ENCODE measurements around the gene C3orf80. TPM values are rescaled to one million over a fixed set of nuclear protein-coding genes. Genes with fewer than 3 reads are reported as not detected.
A peak's percentile ranks its signal among the peaks of the same experiment; 100 is the strongest.

The C3orf80 gene
- polyA plus RNA-seq, 1 of the 3 experiments (the other 2 are of a cell fraction), result not detected

GRCh38 chr3:160224811-160225175, 429 bp upstream of the C3orf80 start:
- DNase-seq, result no peak
- peak overlapping the region; percentile 88 for H3K4me2 ChIP-seq
- H3K27me3 ChIP-seq (ENCODE audit: insufficient read depth), result peaks cover 23% of the 10 kb centered on the region
- 39% methylated on average over 16 of the region's 16 CpGs for WGBS (ENCODE audit: low lambda C conversion rate)
- H3K36me3 ChIP-seq (replicated peaks in 1 of 2; ENCODE audit: control insufficient read depth in 1 of 2, insufficient read depth in 2 of 2, low read length in 1 of 2), result no peaks in the 10 kb centered on the region
- H3K9me2 ChIP-seq, result no peaks in the 10 kb centered on the region
- no peaks in the 10 kb centered on the region for H4K20me1 ChIP-seq (ENCODE audit: insufficient read depth)
- POLR2A ChIA-PET, result interaction anchor here (1.7 kb wide), 1 partner anchor 177 kb away, joined by 3 read pairs; no protein-coding TSS in a partner anchor
- no peak overlapping the region for H3K27ac ChIP-seq (ENCODE audit: low read depth in 2 of 2, low read length in 1 of 2)
- H3K9me3 ChIP-seq, result no peaks in the 10 kb centered on the region
- peaks cover 0 to 12% of the 10 kb centered on the region in 2 experiments; a peak in 1 of 4 replicates for H3K4me1 ChIP-seq (ENCODE audit: control insufficient read depth in 1 of 2, insufficient read depth in 2 of 2, low read depth in 1 of 2, low read length in 1 of 2)
- peak overlapping the region; percentile 81; the same call in 1 of the 2 replicates for H2AFZ ChIP-seq (ENCODE audit: low read depth)
- TF ChIP-seq GATA2 (CRISPR knock-in tag; IDR thresholded peaks at IDR 0.05) (no peak), ELF1 (IDR thresholded peaks at IDR 0.05) (no peak), RCOR1 (IDR thresholded peaks at IDR 0.05; ENCODE audit: low read length) (no peak), FOXM1 (IDR thresholded peaks at IDR 0.05; ENCODE audit: low read depth) (no peak), RFX5 (IDR thresholded peaks at IDR 0.05; ENCODE audit: low read length) (no peak), TEAD4 (IDR thresholded peaks at IDR 0.05; ENCODE audit: borderline replicate concordance, insufficient read depth) (no peak), MEF2A (IDR thresholded peaks at IDR 0.05; ENCODE audit: borderline replicate concordance, low read depth) (no peak), TCF12 (IDR thresholded peaks at IDR 0.05) (no peak)
- TF ChIP-seq, protein P1, sequence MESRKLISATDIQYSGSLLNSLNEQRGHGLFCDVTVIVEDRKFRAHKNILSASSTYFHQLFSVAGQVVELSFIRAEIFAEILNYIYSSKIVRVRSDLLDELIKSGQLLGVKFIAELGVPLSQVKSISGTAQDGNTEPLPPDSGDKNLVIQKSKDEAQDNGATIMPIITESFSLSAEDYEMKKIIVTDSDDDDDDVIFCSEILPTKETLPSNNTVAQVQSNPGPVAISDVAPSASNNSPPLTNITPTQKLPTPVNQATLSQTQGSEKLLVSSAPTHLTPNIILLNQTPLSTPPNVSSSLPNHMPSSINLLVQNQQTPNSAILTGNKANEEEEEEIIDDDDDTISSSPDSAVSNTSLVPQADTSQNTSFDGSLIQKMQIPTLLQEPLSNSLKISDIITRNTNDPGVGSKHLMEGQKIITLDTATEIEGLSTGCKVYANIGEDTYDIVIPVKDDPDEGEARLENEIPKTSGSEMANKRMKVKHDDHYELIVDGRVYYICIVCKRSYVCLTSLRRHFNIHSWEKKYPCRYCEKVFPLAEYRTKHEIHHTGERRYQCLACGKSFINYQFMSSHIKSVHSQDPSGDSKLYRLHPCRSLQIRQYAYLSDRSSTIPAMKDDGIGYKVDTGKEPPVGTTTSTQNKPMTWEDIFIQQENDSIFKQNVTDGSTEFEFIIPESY (IDR thresholded peaks at IDR 0.05; ENCODE audit: borderline replicate concordance, low read depth), result no peak
- peaks cover 7% of the 10 kb centered on the region for H3F3A ChIP-seq (replicated peaks; ENCODE audit: insufficient read depth)
- no peaks in the 10 kb centered on the region for H3K79me2 ChIP-seq (ENCODE audit: insufficient read depth)
- no peak overlapping the region for H3K9ac ChIP-seq
- H3K4me3 ChIP-seq (ENCODE audit: low read depth in 2 of 2, low read length in 1 of 2), result peak overlapping the region; percentile 54 to 63; a peak in 3 of 4 replicates
- CTCF ChIA-PET, result interaction anchor here (1.0 to 4.2 kb wide), 9 partner anchors 9 to 214 kb away, joined by 3 to 23 read pairs (median 6); no protein-coding TSS in a partner anchor

DNA sequence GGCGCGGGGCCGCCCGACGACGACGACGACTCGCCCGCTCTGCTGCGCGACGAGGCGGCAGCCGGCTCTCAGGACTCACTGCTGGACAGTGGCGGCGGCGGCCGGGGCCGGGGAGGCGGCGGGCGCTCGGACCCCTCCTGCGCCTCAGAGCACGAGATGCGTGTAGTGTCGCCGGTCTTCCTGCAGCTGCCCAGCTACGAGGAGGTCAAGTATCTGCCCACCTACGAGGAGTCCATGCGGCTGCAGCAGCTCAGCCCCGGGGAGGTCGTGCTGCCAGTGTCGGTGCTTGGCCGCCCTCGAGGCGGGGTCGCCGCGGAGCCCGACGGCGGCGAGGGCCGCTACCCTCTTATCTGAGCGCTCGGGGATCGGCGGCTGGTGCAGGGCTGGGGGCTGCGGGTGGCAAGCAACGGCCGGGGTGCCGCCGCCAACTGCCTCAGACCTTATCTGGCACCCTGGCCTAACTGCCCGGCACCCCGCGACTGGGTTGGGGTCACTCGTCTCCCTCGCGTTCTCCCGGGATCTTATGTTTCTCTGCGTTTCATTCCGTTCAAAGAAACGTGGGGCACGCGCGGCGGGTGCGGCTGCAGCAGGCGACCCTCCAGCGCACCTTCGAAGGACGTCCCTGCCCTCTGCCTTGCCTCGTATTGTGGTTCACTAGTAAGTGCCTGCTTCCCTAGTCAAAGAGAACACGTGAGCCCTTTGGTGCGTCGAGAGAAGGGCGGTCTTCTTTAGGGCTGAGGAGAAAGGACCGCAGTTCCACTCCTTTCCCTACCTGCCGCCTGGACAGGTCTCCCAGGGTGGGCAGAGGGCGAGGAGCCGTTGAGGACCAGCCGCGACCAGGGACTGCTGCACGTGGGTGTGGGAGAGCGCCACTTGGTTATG, 1.0 kb downstream of the C3orf80 start:
- Histone ChIP-seq H3K27me3 (ENCODE audit: insufficient read depth) (peaks cover 23% of the 10 kb centered on the region), H3K4me2 (peak overlapping the region; percentile 88), H4K20me1 (ENCODE audit: insufficient read depth) (no peaks in the 10 kb centered on the region), H3F3A (replicated peaks; ENCODE audit: insufficient read depth) (peaks cover 7% of the 10 kb centered on the region), H3K9me2 (no peaks in the 10 kb centered on the region), H3K4me1 (ENCODE audit: control insufficient read depth in 1 of 2, insufficient read depth in 2 of 2, low read depth in 1 of 2, low read length in 1 of 2) (peaks cover 0 to 12% of the 10 kb centered on the region in 2 experiments; a peak in 1 of 4 replicates), H3K36me3 (replicated peaks in 1 of 2; ENCODE audit: control insufficient read depth in 1 of 2, insufficient read depth in 2 of 2, low read length in 1 of 2) (no peaks in the 10 kb centered on the region), H3K4me3 (ENCODE audit: low read depth in 2 of 2, low read length in 1 of 2) (peak overlapping the region; percentile 54 to 63), H3K9me3 (no peaks in the 10 kb centered on the region), H3K9ac (no peak overlapping the region), H2AFZ (ENCODE audit: low read depth) (peak overlapping the region; percentile 81; the same call in 1 of the 2 replicates), H3K79me2 (ENCODE audit: insufficient read depth) (no peaks in the 10 kb centered on the region), H3K27ac (ENCODE audit: low read depth in 2 of 2, low read length in 1 of 2) (no peak overlapping the region)
- ChIA-PET POLR2A (interaction anchor here (1.7 kb wide), 1 partner anchor 175 kb away, joined by 3 read pairs; no protein-coding TSS in a partner anchor), CTCF (interaction anchor here (0.7 to 4.2 kb wide), 13 partner anchors 10 to 224 kb away, joined by 3 to 23 read pairs (median 3); partner anchors contain the start of gene TRIM59)
- 22% methylated on average over 40 of the region's 87 CpGs for WGBS (ENCODE audit: low lambda C conversion rate)
- TF ChIP-seq, protein P2, sequence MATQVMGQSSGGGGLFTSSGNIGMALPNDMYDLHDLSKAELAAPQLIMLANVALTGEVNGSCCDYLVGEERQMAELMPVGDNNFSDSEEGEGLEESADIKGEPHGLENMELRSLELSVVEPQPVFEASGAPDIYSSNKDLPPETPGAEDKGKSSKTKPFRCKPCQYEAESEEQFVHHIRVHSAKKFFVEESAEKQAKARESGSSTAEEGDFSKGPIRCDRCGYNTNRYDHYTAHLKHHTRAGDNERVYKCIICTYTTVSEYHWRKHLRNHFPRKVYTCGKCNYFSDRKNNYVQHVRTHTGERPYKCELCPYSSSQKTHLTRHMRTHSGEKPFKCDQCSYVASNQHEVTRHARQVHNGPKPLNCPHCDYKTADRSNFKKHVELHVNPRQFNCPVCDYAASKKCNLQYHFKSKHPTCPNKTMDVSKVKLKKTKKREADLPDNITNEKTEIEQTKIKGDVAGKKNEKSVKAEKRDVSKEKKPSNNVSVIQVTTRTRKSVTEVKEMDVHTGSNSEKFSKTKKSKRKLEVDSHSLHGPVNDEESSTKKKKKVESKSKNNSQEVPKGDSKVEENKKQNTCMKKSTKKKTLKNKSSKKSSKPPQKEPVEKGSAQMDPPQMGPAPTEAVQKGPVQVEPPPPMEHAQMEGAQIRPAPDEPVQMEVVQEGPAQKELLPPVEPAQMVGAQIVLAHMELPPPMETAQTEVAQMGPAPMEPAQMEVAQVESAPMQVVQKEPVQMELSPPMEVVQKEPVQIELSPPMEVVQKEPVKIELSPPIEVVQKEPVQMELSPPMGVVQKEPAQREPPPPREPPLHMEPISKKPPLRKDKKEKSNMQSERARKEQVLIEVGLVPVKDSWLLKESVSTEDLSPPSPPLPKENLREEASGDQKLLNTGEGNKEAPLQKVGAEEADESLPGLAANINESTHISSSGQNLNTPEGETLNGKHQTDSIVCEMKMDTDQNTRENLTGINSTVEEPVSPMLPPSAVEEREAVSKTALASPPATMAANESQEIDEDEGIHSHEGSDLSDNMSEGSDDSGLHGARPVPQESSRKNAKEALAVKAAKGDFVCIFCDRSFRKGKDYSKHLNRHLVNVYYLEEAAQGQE (IDR thresholded peaks at IDR 0.05; ENCODE audit: low read depth, low read length), result peak; percentile 79
- TF ChIP-seq, protein P3, sequence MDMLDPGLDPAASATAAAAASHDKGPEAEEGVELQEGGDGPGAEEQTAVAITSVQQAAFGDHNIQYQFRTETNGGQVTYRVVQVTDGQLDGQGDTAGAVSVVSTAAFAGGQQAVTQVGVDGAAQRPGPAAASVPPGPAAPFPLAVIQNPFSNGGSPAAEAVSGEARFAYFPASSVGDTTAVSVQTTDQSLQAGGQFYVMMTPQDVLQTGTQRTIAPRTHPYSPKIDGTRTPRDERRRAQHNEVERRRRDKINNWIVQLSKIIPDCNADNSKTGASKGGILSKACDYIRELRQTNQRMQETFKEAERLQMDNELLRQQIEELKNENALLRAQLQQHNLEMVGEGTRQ (IDR thresholded peaks at IDR 0.05; ENCODE audit: borderline replicate concordance, low read depth, low read length), result no peak
- no peak for TF ChIP-seq GABPA (IDR thresholded peaks at IDR 0.05; ENCODE audit: low read depth)
- DNase-seq, result peak; percentile 78

Data from SK-N-SH (cell line).